ENCODE data around the gene ELP6. TPM values are rescaled to one million over a fixed set of nuclear protein-coding genes. Genes with fewer than 3 reads are reported as not detected.
A peak's percentile ranks its signal among the peaks of the same experiment; 100 is the strongest.

ELP6 gene
- total RNA-seq, 1 donor from 2014 or later: 49.5 TPM

- TF ChIP-seq CTCF (IDR thresholded peaks at IDR 0.05; ENCODE audit: unreplicated experiment): no peak
- no peaks in the 10 kb centered on the region for H3K27me3 Mint-ChIP-seq (ENCODE audit: unreplicated experiment)
- H3K36me3 Mint-ChIP-seq (ENCODE audit: low read depth, unreplicated experiment): peaks cover 26% of the 10 kb centered on the region
- H3K9me3 Mint-ChIP-seq (ENCODE audit: unreplicated experiment): no peaks in the 10 kb centered on the region
- no peak for DNase-seq (ENCODE audit: low spot score)
- no peaks in the 10 kb centered on the region for H3K4me1 Mint-ChIP-seq (ENCODE audit: unreplicated experiment)
- H3K4me3 Mint-ChIP-seq (ENCODE audit: unreplicated experiment): no peak overlapping the region
- H3K27ac Mint-ChIP-seq (ENCODE audit: unreplicated experiment): no peak overlapping the region
Observed at GRCh38 chr3:47495886-47496285, 17.6 kb downstream of the ELP6 start.

- no peak overlapping the region for H3K27ac Mint-ChIP-seq (ENCODE audit: unreplicated experiment)
- H3K36me3 Mint-ChIP-seq (ENCODE audit: low read depth, unreplicated experiment): peaks cover 25% of the 10 kb centered on the region
- H3K4me3 Mint-ChIP-seq (ENCODE audit: unreplicated experiment): no peak overlapping the region
- H3K4me1 Mint-ChIP-seq (ENCODE audit: unreplicated experiment): no peaks in the 10 kb centered on the region
- H3K9me3 Mint-ChIP-seq (ENCODE audit: unreplicated experiment): no peaks in the 10 kb centered on the region
- H3K27me3 Mint-ChIP-seq (ENCODE audit: unreplicated experiment): no peaks in the 10 kb centered on the region
- no peak for TF ChIP-seq CTCF (IDR thresholded peaks at IDR 0.05; ENCODE audit: unreplicated experiment)
- DNase-seq (ENCODE audit: low spot score): no peak
Observed at GRCh38 chr3:47495111-47495510, 18.4 kb downstream of the ELP6 start.

- Mint-ChIP-seq H3K36me3 (ENCODE audit: low read depth, unreplicated experiment) (peaks cover 19% of the 10 kb centered on the region), H3K4me3 (ENCODE audit: unreplicated experiment) (no peak overlapping the region), H3K4me1 (ENCODE audit: unreplicated experiment) (no peaks in the 10 kb centered on the region), H3K27me3 (ENCODE audit: unreplicated experiment) (no peaks in the 10 kb centered on the region), H3K27ac (ENCODE audit: unreplicated experiment) (no peak overlapping the region), H3K9me3 (ENCODE audit: unreplicated experiment) (no peaks in the 10 kb centered on the region)
- no peak for DNase-seq (ENCODE audit: low spot score)
- TF ChIP-seq CTCF (IDR thresholded peaks at IDR 0.05; ENCODE audit: unreplicated experiment): no peak
Observed at GRCh38 chr3:47491777-47492176, 21.7 kb downstream of the ELP6 start.

GRCh38 chr3:47491186-47491585, 22.3 kb downstream of the ELP6 start:
- H3K36me3 Mint-ChIP-seq (ENCODE audit: low read depth, unreplicated experiment): peaks cover 15% of the 10 kb centered on the region
- H3K27me3 Mint-ChIP-seq (ENCODE audit: unreplicated experiment): no peaks in the 10 kb centered on the region
- no peak overlapping the region for H3K4me3 Mint-ChIP-seq (ENCODE audit: unreplicated experiment)
- H3K4me1 Mint-ChIP-seq (ENCODE audit: unreplicated experiment): no peaks in the 10 kb centered on the region
- H3K9me3 Mint-ChIP-seq (ENCODE audit: unreplicated experiment): no peaks in the 10 kb centered on the region
- no peak for TF ChIP-seq CTCF (IDR thresholded peaks at IDR 0.05; ENCODE audit: unreplicated experiment)
- no peak for DNase-seq (ENCODE audit: low spot score)
- no peak overlapping the region for H3K27ac Mint-ChIP-seq (ENCODE audit: unreplicated experiment)

- TF ChIP-seq CTCF (IDR thresholded peaks at IDR 0.05; ENCODE audit: unreplicated experiment): no peak
Observed at GRCh38 chr3:47487265-47487664, 26.2 kb downstream of the ELP6 start.

More at GRCh38 chr3:47487265-47487664, 26.2 kb downstream of the ELP6 start:
- H3K36me3 Mint-ChIP-seq (ENCODE audit: low read depth, unreplicated experiment): peaks cover 14% of the 10 kb centered on the region
- peak overlapping the region; percentile 48 for H3K4me3 Mint-ChIP-seq (ENCODE audit: unreplicated experiment)
- no peak for DNase-seq (ENCODE audit: low spot score)
- H3K27me3 Mint-ChIP-seq (ENCODE audit: unreplicated experiment): no peaks in the 10 kb centered on the region
- no peak overlapping the region for H3K27ac Mint-ChIP-seq (ENCODE audit: unreplicated experiment)
- H3K9me3 Mint-ChIP-seq (ENCODE audit: unreplicated experiment): no peaks in the 10 kb centered on the region
- no peaks in the 10 kb centered on the region for H3K4me1 Mint-ChIP-seq (ENCODE audit: unreplicated experiment)
